H1 (cell line): ENCODE results near the gene JAG1. TPM values are rescaled to one million over a fixed set of nuclear protein-coding genes. Genes with fewer than 3 reads are reported as not detected.

Source experiments
- CHD2 ChIP-seq: IDR thresholded peaks from 2 replicates; pipeline ENCODE4 v1.6.1; 2012; ENCODE audit warnings: low read length, improper control_type of control experiment
- CHD7 ChIP-seq: fragments of 300-600 bp; sonication (generic); IDR thresholded peaks from 2 replicates; pipeline ENCODE4 v1.7.1; 2012; ENCODE audit warnings: low read length, moderate library complexity, mild to moderate bottlenecking, inconsistent platforms; ENCODE audit not compliant: insufficient replicate concordance
- RAD21 ChIP-seq, 2 experiments: IDR thresholded peaks in 1 of 2; conservative IDR thresholded peaks in 1 of 2; 2 replicates each; pipeline ENCODE4 v1.6.1; 2011; ENCODE audit warnings: low read depth in 2 of 2, low read length in 2 of 2, improper control_type of control experiment in 1 of 2, inconsistent platforms in 1 of 2, mild to moderate bottlenecking in 1 of 2, moderate library complexity in 1 of 2
- SAP30 ChIP-seq: fragments of 300-600 bp; sonication (generic); IDR thresholded peaks from 2 replicates; pipeline ENCODE4 v1.7.1; 2012; ENCODE audit warnings: low read length, moderate library complexity, mild to moderate bottlenecking, inconsistent platforms; ENCODE audit not compliant: insufficient read depth, insufficient replicate concordance
- TBP ChIP-seq: IDR thresholded peaks from 2 replicates; pipeline ENCODE4 v1.6.1; 2011; ENCODE audit warnings: low read depth, low read length, improper control_type of control experiment
- polyA plus RNA-seq, 7 experiments: library from polyadenylated mRNA; depleted of rRNA in 3 of 7; stranded (reverse) in 5 of 7; unstranded in 2 of 7; fragments of >200 nt in 5 of 7; fragments of 200-250 nt in 2 of 7; gene quantifications; 1 replicate in 5 of 7; 2 replicates in 1 of 7; 4 replicates in 1 of 7; pipeline versions ENCODE4 v1.2.1 to v1.2.3, GENCODE V29; 2011 to 2013; ENCODE audit warnings: missing spikeins in 2 of 7, mixed read lengths in 2 of 7
- total RNA-seq: library from RNA; stranded (reverse); fragmentation: NEBNext Ultra II Directional; extraction: Animal tissue kit (Norgen Biotek cat#: 25700); gene quantifications from 2 replicates; pipeline ENCODE4 v1.2.1, GENCODE V29; 2021
- TF ChIP-seq, protein P1 (sequence below): IDR thresholded peaks from 2 replicates; pipeline ENCODE4 v1.6.1; 2012; ENCODE audit warnings: inconsistent platforms
- TF ChIP-seq, protein P2 (sequence below), 3 experiments: IDR thresholded peaks; 1 replicate in 2 of 3; 2 replicates in 1 of 3; pipeline versions ENCODE4 v1.5.1 to v1.6.1; 2011; ENCODE audit warnings: low read length in 3 of 3, mild to moderate bottlenecking in 3 of 3, inconsistent platforms in 2 of 3, low read depth in 1 of 3, moderate library complexity in 1 of 3; ENCODE audit not compliant: insufficient read depth in 1 of 3; ENCODE audit errors: control extremely low read depth in 1 of 3

JAG1 gene
- total and polyA plus RNA-seq, 2 of the 8 experiments (the other 6 are each of a cell fraction or from before 2014, with no cell fraction given), result 13.5 to 27.3 TPM

GRCh38 chr20:10680571-10680970, 6.8 kb upstream of the JAG1 start (continued):
- TF ChIP-seq CHD7 (no peak), TBP (no peak), RAD21 (IDR thresholded peaks at IDR 0.05 in 1 of 2, conservative IDR thresholded peaks at IDR 0.05 in 1 of 2; ENCODE audit: low read depth in 2 of 2, low read length in 2 of 2) (no peak), CHD2 (no peak), SAP30 (no peak)
- TF ChIP-seq, protein P1, sequence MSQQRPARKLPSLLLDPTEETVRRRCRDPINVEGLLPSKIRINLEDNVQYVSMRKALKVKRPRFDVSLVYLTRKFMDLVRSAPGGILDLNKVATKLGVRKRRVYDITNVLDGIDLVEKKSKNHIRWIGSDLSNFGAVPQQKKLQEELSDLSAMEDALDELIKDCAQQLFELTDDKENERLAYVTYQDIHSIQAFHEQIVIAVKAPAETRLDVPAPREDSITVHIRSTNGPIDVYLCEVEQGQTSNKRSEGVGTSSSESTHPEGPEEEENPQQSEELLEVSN, result no peak
- TF ChIP-seq, protein P2, sequence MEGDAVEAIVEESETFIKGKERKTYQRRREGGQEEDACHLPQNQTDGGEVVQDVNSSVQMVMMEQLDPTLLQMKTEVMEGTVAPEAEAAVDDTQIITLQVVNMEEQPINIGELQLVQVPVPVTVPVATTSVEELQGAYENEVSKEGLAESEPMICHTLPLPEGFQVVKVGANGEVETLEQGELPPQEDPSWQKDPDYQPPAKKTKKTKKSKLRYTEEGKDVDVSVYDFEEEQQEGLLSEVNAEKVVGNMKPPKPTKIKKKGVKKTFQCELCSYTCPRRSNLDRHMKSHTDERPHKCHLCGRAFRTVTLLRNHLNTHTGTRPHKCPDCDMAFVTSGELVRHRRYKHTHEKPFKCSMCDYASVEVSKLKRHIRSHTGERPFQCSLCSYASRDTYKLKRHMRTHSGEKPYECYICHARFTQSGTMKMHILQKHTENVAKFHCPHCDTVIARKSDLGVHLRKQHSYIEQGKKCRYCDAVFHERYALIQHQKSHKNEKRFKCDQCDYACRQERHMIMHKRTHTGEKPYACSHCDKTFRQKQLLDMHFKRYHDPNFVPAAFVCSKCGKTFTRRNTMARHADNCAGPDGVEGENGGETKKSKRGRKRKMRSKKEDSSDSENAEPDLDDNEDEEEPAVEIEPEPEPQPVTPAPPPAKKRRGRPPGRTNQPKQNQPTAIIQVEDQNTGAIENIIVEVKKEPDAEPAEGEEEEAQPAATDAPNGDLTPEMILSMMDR (IDR thresholded peaks at IDR 0.05; ENCODE audit: control extremely low read depth in 1 of 3, insufficient read depth in 1 of 3, low read depth in 1 of 3, low read length in 3 of 3), result no peak
- TF ChIP-seq, all 59 proteins: peak for 0
